GM23338 (cell line): ENCODE results near the gene SLC17A5. TPM values are rescaled to one million over a fixed set of nuclear protein-coding genes. Genes with fewer than 3 reads are reported as not detected.

Experiments used
- ATAC-seq: fragments of 200-7000 bp; cut with Tn5 transposase; 3 replicates; pipeline ENCODE4 v1.9.1; 2020
- DNase-seq: peaks from one replicate; pipeline ENCODE4 v3.0.0-alpha.2; 2015; ENCODE audit warnings: low spot score
- H2AFZ ChIP-seq: fragments of 200-600 bp; sonication (generic); 2 replicates; pipeline ENCODE4 v1.8.0; 2016; ENCODE audit warnings: antibody characterized with exemption, mild to moderate bottlenecking, moderate library complexity
- H3F3A ChIP-seq: fragments of 200-600 bp; sonication (generic); replicated peaks from 2 replicates; pipeline ENCODE4 v1.8.0; 2017; ENCODE audit warnings: antibody characterized with exemption, mixed run types, low read depth
- H3K27ac ChIP-seq: fragments of 200-600 bp; sonication (generic); 2 replicates; pipeline ENCODE4 v1.6.1; 2016; ENCODE audit warnings: low read depth
- H3K27me3 ChIP-seq: fragments of 200-600 bp; sonication (generic); 2 replicates; pipeline ENCODE4 v1.8.0; 2016; ENCODE audit warnings: mild to moderate bottlenecking, mixed run types, moderate library complexity; ENCODE audit not compliant: insufficient read depth
- H3K36me3 ChIP-seq: fragments of 200-600 bp; sonication (generic); 2 replicates; pipeline ENCODE4 v1.8.0; 2016; ENCODE audit warnings: mild to moderate bottlenecking; ENCODE audit not compliant: insufficient read depth
- H3K4me1 ChIP-seq: fragments of 200-600 bp; sonication (generic); 2 replicates; pipeline ENCODE4 v1.8.0; 2016; ENCODE audit warnings: mild to moderate bottlenecking, moderate library complexity; ENCODE audit not compliant: insufficient read depth
- H3K4me2 ChIP-seq: fragments of 200-600 bp; sonication (generic); 2 replicates; pipeline ENCODE4 v1.7.1; 2017; ENCODE audit warnings: mixed run types
- H3K4me3 ChIP-seq: fragments of 200-600 bp; sonication (generic); 2 replicates; pipeline ENCODE4 v1.6.1; 2016; ENCODE audit warnings: mixed run types
- H3K79me2 ChIP-seq: fragments of 200-600 bp; sonication (generic); replicated peaks from 2 replicates; pipeline ENCODE4 v1.8.0; 2017; ENCODE audit warnings: mild to moderate bottlenecking; ENCODE audit not compliant: insufficient read depth
- H3K9me2 ChIP-seq: fragments of 200-600 bp; sonication (generic); 2 replicates; pipeline ENCODE4 v1.8.0; 2017; ENCODE audit not compliant: insufficient read depth
- H4K20me1 ChIP-seq: fragments of 200-600 bp; sonication (generic); replicated peaks from 2 replicates; pipeline ENCODE4 v1.8.0; 2017; ENCODE audit warnings: mild to moderate bottlenecking; ENCODE audit not compliant: insufficient read depth
- H3K27ac Mint-ChIP-seq: 2 replicates; pipeline ENCODE4 v1.8.0; 2020; ENCODE audit warnings: inconsistent platforms, mild to moderate bottlenecking, moderate library complexity, mixed read lengths
- H3K27me3 Mint-ChIP-seq: 3 replicates; pipeline ENCODE4 v1.8.0; 2022; ENCODE audit warnings: low read depth, mild to moderate bottlenecking, moderate library complexity, mixed read lengths, inconsistent platforms; ENCODE audit not compliant: insufficient read depth, poor library complexity
- H3K36me3 Mint-ChIP-seq: 3 replicates; pipeline ENCODE4 v1.8.0; 2021; ENCODE audit warnings: low read depth, mild to moderate bottlenecking, inconsistent platforms, moderate library complexity, mixed read lengths
- H3K4me1 Mint-ChIP-seq: 3 replicates; pipeline ENCODE4 v1.8.0; 2020; ENCODE audit warnings: mild to moderate bottlenecking, inconsistent platforms, mixed read lengths
- H3K4me3 Mint-ChIP-seq: 3 replicates; pipeline ENCODE4 v1.8.0; 2021; ENCODE audit warnings: moderate library complexity, mild to moderate bottlenecking, inconsistent platforms, mixed read lengths
- H3K9me3 Mint-ChIP-seq: 3 replicates; pipeline ENCODE4 v1.8.0; 2020; ENCODE audit warnings: moderate library complexity, mild to moderate bottlenecking, inconsistent platforms, mixed read lengths
- CTCF ChIP-seq, 2 experiments: fragments of 200-600 bp in 1 of 2; sonication (generic) in 1 of 2; conservative IDR thresholded peaks; 2 replicates each; pipeline versions ENCODE4 v1.5.1 to v1.6.1; 2016 to 2017; ENCODE audit warnings: antibody characterized with exemption in 2 of 2, low read depth in 2 of 2, mild to moderate bottlenecking in 2 of 2, moderate library complexity in 1 of 2
- EZH2 ChIP-seq: fragments of 200-600 bp; sonication (generic); IDR thresholded peaks from one replicate; pipeline ENCODE4 v1.8.0; 2017; ENCODE audit warnings: antibody characterized with exemption, mild to moderate bottlenecking, low read depth; ENCODE audit not compliant: unreplicated experiment
- EZH2phosphoT487 ChIP-seq: fragments of 200-600 bp; sonication (generic); IDR thresholded peaks from one replicate; pipeline ENCODE4 v1.8.1; 2018; ENCODE audit warnings: antibody characterized with exemption; ENCODE audit not compliant: unreplicated experiment
- NANOG ChIP-seq: IDR thresholded peaks from 2 replicates; pipeline ENCODE4 v1.6.1; 2016; ENCODE audit warnings: antibody characterized with exemption, borderline replicate concordance
- POLR2AphosphoS5 ChIP-seq: IDR thresholded peaks from 2 replicates; pipeline ENCODE4 v1.6.1; 2016; ENCODE audit warnings: antibody characterized with exemption, low read depth
- STAT1 ChIP-seq: IDR thresholded peaks from one replicate; pipeline ENCODE4 v1.6.1; 2016; ENCODE audit warnings: antibody characterized with exemption; ENCODE audit not compliant: unreplicated experiment
- ZNF114 ChIP-seq: fragments of 250-450 bp; sonication (Bioruptor Pico); IDR thresholded peaks from 2 replicates; pipeline ENCODE4 v1.5.0; 2020; ENCODE audit warnings: mild to moderate bottlenecking, moderate library complexity
- ZNF331 ChIP-seq: fragments of 250-450 bp; sonication (Bioruptor Pico); IDR thresholded peaks from 2 replicates; pipeline ENCODE4 v1.5.0; 2020; ENCODE audit warnings: low read depth, mild to moderate bottlenecking, moderate library complexity
- ZNF462 ChIP-seq: fragments of 250-450 bp; sonication (Bioruptor Pico); IDR thresholded peaks from 2 replicates; pipeline ENCODE4 v1.5.0; 2020; ENCODE audit warnings: mild to moderate bottlenecking, moderate library complexity
- polyA plus RNA-seq: library from polyadenylated mRNA; unstranded; fragments of >200 nt; fragmentation: Nextera tagmentation; extraction: Ambion mirVana; gene quantifications from 2 replicates; pipeline ENCODE4 v1.2.1, GENCODE V29; 2016
- total RNA-seq: library from RNA; depleted of rRNA; stranded (reverse); fragments of >200 nt; shearing (Covaris generic); gene quantifications from 2 replicates; pipeline ENCODE4 v1.2.3, GENCODE V29; 2014
- TF ChIP-seq, protein P1 (sequence below): IDR thresholded peaks from 2 replicates; pipeline ENCODE4 v1.6.1; 2016; ENCODE audit warnings: antibody characterized with exemption

Gene SLC17A5
- total and polyA plus RNA-seq, 2 experiments from 2014 or later, result 9.2 to 17.7 TPM

DNA sequence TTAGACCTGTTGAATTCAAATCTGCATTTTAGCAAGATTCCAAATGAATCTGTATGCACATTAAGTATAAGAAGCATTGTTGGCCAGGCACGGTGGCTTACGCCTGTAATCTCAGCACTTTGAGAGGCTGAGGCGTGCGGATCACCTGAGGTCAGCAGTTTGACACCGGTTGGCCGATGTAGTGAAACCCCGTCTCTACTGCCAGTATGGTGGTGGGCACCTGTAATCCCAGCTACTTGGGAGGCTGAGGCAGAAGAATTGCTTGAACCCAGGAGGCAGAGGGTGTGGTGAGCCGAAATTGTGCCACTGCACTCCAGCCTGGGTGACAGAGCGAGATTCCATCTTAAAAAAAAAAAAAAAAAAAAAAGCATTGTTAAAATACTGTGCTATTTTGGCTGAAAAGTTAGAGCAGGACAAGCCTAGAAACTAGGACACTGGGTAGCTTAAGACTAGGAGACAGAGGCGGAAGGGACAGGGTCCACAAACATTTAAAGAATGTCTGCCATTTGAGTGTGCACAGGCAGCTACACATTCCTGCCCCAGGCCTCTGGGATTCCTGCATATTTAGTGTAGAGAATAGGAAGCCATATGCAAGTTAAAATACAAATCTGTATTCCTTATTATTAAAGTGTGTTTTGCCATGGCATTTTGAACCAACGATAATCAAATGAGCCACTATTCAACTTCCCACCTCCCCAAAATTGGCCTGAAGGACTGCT is 87.9 kb downstream of the SLC17A5 start:
- H3K4me2 ChIP-seq, result peak overlapping the region; percentile 7; the same call in 1 of the 2 replicates
- peak; percentile 96 for DNase-seq
- peak; percentile 98 for ATAC-seq
- no peaks in the 10 kb centered on the region for H3K79me2 ChIP-seq
- Mint-ChIP-seq H3K4me3 (no peak overlapping the region), H3K27me3 (peaks cover 7% of the 10 kb centered on the region), H3K36me3 (no peaks in the 10 kb centered on the region; the same call in 2 of the 3 replicates), H3K9me3 (no peaks in the 10 kb centered on the region), H3K27ac (peak overlapping the region; percentile 92), H3K4me1 (peaks cover 30% of the 10 kb centered on the region)
- 0 out of 2 replicates have a peak, but pooled peaks cover 5% of the 10 kb centered on the region for H3K9me2 ChIP-seq
- TF ChIP-seq POLR2AphosphoS5 (0 out of 2 replicates have a peak, but pooled peaks have one; percentile 16), CTCF (conservative IDR thresholded peaks at IDR 0.05; ENCODE audit: low read depth in 2 of 2) (no peak), NANOG (peak; percentile 47; the same call in 1 of the 2 replicates)
- TF ChIP-seq, protein P1, sequence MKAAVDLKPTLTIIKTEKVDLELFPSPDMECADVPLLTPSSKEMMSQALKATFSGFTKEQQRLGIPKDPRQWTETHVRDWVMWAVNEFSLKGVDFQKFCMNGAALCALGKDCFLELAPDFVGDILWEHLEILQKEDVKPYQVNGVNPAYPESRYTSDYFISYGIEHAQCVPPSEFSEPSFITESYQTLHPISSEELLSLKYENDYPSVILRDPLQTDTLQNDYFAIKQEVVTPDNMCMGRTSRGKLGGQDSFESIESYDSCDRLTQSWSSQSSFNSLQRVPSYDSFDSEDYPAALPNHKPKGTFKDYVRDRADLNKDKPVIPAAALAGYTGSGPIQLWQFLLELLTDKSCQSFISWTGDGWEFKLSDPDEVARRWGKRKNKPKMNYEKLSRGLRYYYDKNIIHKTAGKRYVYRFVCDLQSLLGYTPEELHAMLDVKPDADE, result peak; percentile 33; the same call in 1 of the 2 replicates
- peak overlapping the region; percentile 90 for H3K27ac ChIP-seq
- H4K20me1 ChIP-seq, result no peaks in the 10 kb centered on the region
- H2AFZ ChIP-seq, result no peak overlapping the region
- no peaks in the 10 kb centered on the region for H3K36me3 ChIP-seq
- H3K27me3 ChIP-seq, result no peaks in the 10 kb centered on the region
- peaks cover 15% of the 10 kb centered on the region; the same call in 1 of the 2 replicates for H3K4me1 ChIP-seq
- H3K4me3 ChIP-seq, result no peak overlapping the region
- H3F3A ChIP-seq, result 0 out of 2 replicates have a peak, but pooled peaks cover 3% of the 10 kb centered on the region

DNA sequence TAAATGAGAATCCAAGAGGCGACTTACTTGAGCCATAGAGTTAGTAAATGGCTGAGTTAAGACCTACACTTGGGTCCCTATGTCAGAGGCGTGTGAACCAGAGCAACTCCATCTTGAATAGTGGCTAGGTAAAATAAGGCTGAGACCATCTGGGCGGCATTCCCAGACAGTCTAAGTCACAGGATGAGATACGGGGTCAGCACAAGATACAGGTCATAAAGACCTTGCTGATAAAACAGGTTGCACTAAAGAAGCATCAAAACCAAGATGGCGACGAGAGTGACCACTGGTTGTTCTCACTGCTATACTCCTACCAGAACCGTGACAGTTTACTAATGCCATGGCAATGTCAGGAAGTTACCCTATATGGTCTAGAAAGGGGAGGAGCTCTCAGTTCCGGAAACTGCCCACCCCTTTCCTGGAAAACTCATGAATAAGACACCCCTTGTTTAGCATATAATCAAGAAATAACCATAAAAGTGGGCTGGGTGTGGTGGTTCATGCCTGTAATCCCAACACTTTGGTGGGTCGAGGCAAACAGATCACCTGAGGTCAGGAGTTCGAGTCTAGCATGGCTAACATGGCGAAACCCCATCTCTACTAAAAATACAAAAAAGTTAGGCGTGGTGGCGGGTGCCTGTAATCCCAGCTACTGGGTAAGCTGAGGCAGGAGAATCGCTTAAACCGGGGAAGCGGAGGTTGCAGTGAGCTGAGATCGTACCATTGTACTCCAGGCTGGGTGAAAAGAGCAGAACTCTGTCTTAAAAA is 89.0 kb downstream of the SLC17A5 start:
- no peak overlapping the region for H3K4me2 ChIP-seq
- Mint-ChIP-seq H3K27ac (peak overlapping the region; percentile 92), H3K4me1 (peaks cover 38% of the 10 kb centered on the region), H3K36me3 (no peaks in the 10 kb centered on the region; the same call in 2 of the 3 replicates), H3K4me3 (no peak overlapping the region), H3K9me3 (no peaks in the 10 kb centered on the region), H3K27me3 (peaks cover 7% of the 10 kb centered on the region)
- peaks cover 15% of the 10 kb centered on the region; the same call in 1 of the 2 replicates for H3K4me1 ChIP-seq
- H3K9me2 ChIP-seq, result 0 out of 2 replicates have a peak, but pooled peaks cover 5% of the 10 kb centered on the region
- no peak for DNase-seq
- no peaks in the 10 kb centered on the region for H3K79me2 ChIP-seq
- no peaks in the 10 kb centered on the region for H4K20me1 ChIP-seq
- no peaks in the 10 kb centered on the region for H3K36me3 ChIP-seq
- H2AFZ ChIP-seq, result no peak overlapping the region
- ATAC-seq, result no peak
- H3K27me3 ChIP-seq, result no peaks in the 10 kb centered on the region
- 0 out of 2 replicates have a peak, but pooled peaks cover 3% of the 10 kb centered on the region for H3F3A ChIP-seq
- H3K27ac ChIP-seq, result peak overlapping the region; percentile 90
- H3K4me3 ChIP-seq, result no peak overlapping the region
- no peak for TF ChIP-seq EZH2phosphoT487
- no peak for TF ChIP-seq ZNF462 (CRISPR knock-in tag)
- no peak for TF ChIP-seq STAT1
- no peak for TF ChIP-seq POLR2AphosphoS5
- TF ChIP-seq ZNF331 (CRISPR knock-in tag), result no peak
- TF ChIP-seq EZH2, result no peak
- no peak for TF ChIP-seq ZNF114 (CRISPR knock-in tag)
